GM19467 (cell line): ENCODE data around the gene MBNL2.
A peak's percentile ranks its signal among the peaks of the same experiment; 100 is the strongest.

Experiments
- ATAC-seq: cut with Tn5 transposase; IDR thresholded peaks from one replicate; pipeline ENCODE4 v1.9.1; 2021; ENCODE audit warnings: mild to moderate bottlenecking, moderate library complexity; ENCODE audit not compliant: unreplicated experiment

Gene MBNL2

DNA sequence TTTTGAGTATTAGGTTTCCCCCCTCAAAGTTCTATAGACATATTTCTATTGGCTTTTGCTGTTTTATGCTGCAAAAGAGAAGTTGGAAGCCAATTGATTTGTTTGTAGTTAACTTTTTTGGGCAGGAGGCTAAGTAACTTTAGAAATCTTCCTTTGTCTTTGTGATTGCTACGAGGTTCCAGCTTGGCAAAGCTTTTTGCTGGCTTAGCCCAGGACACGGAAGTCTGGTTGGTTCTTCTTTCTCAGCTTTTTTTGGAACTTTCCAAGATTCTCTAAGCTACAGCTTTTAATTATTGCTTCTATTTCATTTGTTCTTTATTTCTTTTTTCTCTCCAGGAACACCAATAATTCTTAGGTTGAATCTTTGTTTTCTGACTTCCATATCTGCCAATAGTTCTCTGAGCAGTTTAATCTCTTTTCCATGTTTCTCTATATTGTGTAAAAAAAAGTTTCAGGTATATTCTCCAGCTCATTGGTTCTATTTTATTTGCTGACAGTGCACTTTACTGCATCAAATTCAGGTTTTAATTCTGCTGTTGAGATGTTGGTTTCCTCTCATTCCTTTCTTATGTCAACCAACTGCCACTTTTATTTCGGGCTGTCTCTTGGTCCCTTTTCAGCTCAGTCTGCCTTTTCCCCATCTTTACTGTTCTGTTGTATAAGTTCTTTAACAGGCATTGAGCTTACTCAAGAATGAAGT, 27.8 kb downstream of the MBNL2 start:
- no peak for ATAC-seq

DNA sequence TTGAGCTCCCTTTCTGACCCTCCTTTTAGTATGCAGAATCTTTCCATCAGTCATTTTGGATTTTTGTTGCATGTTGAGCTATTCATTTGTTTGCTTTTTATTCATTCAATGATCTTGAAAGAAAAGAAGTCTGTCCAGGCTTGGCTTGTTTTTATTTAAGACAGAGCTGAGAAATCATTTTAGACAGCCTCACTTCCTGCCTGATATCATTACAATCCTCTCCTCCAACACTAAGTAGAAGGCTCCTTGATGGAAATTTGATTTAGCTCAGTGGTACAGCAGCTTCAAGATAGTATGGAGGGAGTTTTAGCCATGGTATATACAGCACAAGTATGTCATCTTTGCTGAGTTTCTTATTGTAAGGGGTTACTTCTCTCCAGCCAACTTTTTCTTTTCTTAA, 28.4 kb downstream of the MBNL2 start:
- ATAC-seq, result no peak

- no peak for ATAC-seq
These were observed 30.6 kb downstream of the MBNL2 start for GRCh38 chr13:97252735-97253134.

GRCh38 chr13:97253581-97254293, 31.6 kb downstream of the MBNL2 start:
- no peak for ATAC-seq

GRCh38 chr13:97254816-97255215, 32.7 kb downstream of the MBNL2 start:
- ATAC-seq, result no peak

GRCh38 chr13:97255515-97256021, 33.4 kb downstream of the MBNL2 start:
- no peak for ATAC-seq

DNA sequence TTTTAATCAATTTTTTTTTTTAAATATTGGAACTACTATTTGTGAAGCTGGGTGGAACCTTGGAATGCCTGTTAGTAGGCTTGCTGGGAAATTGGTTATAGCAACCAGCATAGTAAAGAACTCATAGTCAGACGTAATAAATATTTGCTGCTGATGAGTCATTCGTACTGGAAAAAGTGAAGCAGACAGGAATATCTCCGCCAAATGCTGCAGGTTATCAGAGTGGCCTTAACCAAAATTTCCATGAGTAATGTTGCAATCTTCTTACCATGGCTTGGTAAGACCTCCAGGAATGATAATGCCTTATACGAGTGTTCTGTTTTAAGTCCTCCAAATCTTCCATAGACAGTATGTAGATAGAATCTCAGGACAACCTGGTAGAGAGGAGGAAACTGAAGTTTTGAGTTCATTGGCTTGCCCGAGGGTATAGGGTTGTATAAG, 34.2 kb downstream of the MBNL2 start:
- ATAC-seq, result no peak

GRCh38 chr13:97257228-97257755, 35.2 kb downstream of the MBNL2 start:
- no peak for ATAC-seq

DNA sequence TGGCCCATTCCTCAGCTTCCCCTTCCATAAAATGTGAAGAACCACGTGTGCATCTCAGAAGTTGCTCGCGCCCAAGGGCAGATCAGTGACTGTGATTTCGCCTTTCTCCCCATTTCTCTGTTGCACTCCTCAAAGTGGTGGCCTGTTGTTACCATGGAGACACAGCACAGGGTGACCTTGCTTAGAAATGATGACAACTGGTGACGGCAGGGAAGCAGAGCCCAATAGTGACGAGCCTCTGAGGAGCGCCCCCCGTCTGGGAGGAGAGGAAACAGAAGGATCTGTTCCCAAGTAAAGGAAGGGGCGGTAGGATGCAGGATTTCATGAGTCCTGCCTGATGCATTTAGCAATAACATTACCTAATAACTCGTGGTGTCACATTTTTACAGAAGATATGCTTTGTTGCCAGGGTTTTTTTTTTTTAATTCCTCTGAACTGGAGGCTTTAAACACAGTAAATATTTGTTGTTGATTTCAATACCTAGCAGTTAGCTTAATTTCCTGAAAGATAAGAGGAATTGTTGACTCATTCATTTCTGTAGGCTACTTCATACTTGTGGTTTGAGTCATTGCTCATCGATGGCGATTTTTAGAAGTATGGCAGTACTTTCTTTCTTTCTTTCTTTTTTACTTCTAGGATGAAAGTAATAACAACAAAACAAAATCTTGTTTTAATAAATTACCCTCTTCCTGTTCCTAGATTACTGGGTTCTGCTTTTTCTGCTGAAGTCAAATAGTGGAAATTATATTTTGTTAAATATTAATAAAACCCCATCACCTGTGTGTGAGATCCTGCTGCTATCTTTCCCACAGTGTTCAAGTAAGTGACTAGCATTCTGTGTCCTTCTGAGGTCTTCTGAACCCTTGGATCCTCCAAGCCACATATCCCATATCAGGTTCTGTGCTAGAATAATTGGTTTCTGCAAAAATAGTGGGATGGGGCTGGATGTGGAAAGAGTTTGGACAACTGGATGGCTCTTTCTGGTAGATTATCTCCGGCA, 36.0 kb downstream of the MBNL2 start:
- peak; percentile 69 for ATAC-seq

GRCh38 chr13:97258801-97259200, 36.7 kb downstream of the MBNL2 start:
- no peak for ATAC-seq

DNA sequence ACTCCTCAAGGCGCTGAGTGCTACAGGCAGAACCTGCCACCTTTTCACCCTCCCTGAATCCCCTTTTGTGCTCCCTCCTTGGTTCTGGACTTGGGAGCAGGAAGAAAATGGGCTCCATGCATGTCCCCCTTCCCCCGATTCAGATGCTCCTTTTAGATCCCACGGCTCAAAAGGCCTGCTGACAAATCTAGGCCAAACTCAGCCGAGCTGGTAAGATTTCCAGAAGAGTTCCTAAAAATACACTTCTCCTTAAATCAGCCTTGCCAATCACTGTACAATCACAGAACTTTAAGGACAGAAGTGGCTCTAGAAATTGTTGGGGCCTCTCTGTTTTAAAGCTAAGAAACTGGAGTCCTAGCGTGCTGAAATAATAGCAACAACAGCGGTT, 37.3 kb downstream of the MBNL2 start:
- no peak for ATAC-seq

DNA sequence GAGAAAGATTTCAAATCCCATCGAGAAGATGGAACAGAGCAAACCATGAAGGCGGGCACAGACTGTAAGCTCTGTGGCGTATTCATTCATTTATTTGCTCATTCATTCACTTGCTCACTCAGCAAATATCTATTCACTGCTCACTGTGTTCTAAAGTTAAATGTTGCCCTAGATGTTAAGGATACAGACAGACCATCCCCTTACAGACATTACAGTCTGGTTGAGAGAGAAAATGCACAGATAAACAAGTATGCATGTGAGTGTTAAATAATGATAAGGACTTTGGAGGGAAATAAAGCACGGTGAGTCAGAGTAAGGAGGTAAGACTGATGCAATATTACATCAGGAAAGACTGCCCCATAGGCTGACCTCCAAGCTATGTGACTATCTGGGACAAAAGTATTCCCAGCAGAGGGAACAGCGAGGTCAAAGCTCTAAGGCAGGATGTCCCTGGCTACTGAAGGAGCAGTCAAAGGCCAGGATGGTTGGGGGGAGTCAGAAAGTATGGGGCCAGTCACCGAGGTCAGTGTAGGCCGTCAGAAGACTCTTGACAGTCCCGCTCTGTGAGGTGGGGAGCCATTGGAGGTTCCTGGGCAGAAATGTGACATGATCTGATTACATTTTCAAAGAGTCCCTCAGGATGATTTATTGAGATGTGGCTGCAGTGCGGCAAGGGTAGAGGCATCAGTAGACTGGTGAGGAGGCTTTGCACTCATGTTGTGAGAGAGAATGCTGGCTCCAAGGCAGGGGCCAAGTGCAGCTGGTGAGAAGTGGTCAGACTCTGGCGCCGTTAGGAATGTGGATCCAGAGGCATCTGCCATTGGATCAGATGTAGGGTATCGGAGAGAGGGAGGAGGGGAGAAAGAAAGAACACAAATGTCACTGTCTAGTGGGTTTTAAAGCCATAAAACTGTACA, 37.9 kb downstream of the MBNL2 start:
- ATAC-seq, result no peak

DNA sequence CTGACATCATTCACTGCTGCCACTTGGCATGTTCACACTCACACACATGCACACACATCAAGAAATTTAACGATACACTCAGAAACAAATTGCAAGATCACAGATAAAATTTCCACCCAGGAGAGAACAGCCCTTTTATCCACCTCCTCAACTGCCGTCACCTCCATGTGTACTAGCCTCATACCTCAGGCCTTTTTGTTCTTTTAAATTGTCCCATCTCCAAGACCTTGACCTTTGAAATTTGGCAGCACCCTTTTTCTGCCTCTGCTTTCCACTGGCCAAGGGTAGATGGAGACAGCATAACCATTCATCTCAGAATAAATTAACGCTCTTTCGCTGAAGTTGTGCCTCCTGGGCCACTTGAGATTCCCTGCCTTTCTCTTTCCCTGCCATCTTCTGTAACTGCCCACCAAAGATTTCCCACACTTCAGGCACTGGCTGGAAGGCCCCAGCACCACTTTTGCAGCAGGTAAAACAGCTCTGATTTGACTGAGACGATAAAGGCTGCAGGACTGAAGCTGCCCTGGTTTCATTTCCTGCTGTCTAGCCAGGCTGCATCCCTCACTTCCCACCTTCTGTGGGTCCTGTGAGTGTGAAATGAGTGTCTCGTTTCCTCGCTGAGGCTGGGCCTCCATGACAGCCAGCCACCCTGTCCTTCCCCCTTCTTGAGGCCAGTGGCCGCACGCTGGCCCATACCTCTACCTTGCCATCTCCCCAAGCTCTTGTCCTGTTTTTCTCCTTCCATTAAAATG, 39.3 kb downstream of the MBNL2 start:
- peak; percentile 66 for ATAC-seq

DNA sequence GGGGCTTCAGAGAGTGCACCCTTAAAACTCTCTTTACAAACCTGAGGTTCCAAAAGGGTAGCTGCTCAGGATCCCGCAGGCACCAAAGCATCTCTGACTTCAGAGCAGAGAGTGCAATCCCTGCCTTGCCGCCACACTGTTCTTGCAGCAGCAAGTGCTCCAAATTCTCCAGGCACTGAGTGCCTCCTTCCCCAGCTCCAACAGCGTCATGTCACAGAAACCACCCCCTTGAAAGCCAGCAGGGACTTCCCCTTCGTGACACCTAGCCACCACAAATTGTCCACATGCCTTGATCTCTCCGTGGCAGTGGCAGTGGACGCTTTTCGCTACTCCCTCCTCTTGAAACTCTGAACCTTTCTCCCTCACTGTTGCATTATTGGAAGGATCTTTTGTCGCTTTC, 39.9 kb downstream of the MBNL2 start:
- ATAC-seq, result no peak

- no peak for ATAC-seq
These were observed 41.0 kb downstream of the MBNL2 start for GRCh38 chr13:97263160-97263559.

- ATAC-seq, result no peak
These were observed 42.5 kb downstream of the MBNL2 start for GRCh38 chr13:97264663-97265062.

DNA sequence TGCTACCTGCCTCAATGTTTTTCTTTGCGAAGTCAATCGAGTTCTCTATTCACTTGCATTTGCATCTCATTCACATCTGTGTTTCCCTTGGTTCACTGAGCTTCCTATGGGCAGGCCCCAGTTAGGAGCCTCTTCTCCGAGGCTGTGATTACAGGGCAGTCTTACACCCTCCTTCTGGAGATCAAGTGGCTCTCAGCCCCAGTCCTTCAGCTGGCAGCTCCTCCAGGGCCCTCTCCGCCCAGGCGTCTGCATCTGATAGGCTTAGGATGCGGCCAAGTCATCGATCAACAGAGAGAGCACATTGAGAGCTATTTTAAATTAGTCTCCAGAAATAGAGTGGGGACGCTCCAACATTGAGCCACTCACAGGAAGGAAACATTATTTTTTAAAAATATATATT, 44.2 kb downstream of the MBNL2 start:
- ATAC-seq, result no peak

- no peak for ATAC-seq
These were observed 44.8 kb downstream of the MBNL2 start for GRCh38 chr13:97266772-97267417.
